ENCODE results near the gene C1QC. TPM values are rescaled to one million over a fixed set of nuclear protein-coding genes. Genes with fewer than 3 reads are reported as not detected.

The C1QC gene
- 1 to 10 TPM; 3.3 to 3.8 TPM for total RNA-seq
- polyA plus RNA-seq, result not detected

DNA sequence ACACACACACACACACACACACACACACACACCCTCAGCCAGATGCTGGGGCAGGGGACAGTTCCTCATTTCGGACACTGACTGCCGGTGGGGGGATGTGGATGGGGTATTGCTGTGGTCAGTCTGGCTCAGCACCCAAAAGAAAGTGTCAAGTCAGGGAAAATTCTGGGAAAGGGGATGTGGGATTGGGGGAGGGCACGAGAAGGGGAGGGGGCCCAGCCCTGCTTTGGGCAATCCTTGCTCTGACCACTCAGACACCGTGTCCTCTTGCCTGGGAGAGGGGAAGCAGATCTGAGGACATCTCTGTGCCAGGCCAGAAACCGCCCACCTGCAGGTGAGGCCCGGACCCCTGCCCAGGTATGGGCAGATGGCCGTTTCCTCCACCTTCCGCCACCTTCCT, at the start of gene C1QC:
TSS of gene C1QC (plus strand) at position 253 of the 400 bp plus-strand sequence. CDS start 391 bp downstream, outside the sequence.
- Histone ChIP-seq H3K9me3 (ENCODE audit: control insufficient read depth in 1 of 2, low read length in 2 of 2) (no peaks in the 10 kb centered on the region), H3K36me3 (ENCODE audit: insufficient read depth, low read length) (no peaks in the 10 kb centered on the region), H3K27ac (ENCODE audit: low read depth, low read length) (no peak within 1 kb of the TSS), H3K4me1 (ENCODE audit: insufficient read depth, low read length) (peaks cover 5% of the 10 kb centered on the region), H3K27me3 (ENCODE audit: insufficient read depth, low read length) (peaks cover 5% of the 10 kb centered on the region), H3K4me3 (ENCODE audit: low read length in 2 of 2) (no peak within 1 kb of the TSS)
- no peaks in the 10 kb centered on the region for H3K9me3 Mint-ChIP-seq
- H3K27me3 Mint-ChIP-seq, result peaks cover 7 to 16% of the 10 kb centered on the region in 2 donors
- H3K4me1 Mint-ChIP-seq, result no peaks in the 10 kb centered on the region
- no peak for DNase-seq
- H3K27ac Mint-ChIP-seq, result no peak within 1 kb of the TSS
- ChIA-PET POLR2A (ENCODE audit: partially characterized antibody) (no interaction called here), CTCF (ENCODE audit: partially characterized antibody) (no interaction called here)
- intact Hi-C loops (cut with micrococcal nuclease), result loop anchor here (5.0 kb wide), 1 partner anchor 511 kb away; no protein-coding TSS in a partner anchor
- H3K36me3 Mint-ChIP-seq, result no peaks in the 10 kb centered on the region
- H3K4me3 Mint-ChIP-seq, result no peak within 1 kb of the TSS

DNA sequence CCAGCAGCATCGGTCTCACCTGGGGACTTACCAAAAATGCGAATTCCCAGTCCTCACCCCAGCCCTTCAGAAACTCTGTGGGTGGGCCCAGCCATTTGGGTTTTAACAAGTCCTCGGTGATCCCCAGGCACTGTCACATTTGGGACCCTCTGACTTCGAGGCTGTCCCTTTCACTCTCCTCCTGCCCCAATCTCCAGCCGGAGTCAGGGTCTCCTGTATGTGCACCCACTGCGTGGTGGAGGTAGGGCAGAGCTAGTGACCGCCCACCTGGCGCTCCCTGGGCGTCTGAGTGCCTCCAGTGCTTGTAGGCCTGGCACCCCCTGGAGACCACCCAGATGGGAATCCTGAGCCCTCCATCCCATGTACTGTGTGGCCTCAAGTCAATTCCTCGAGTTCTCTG, 49.0 kb upstream of the C1QC start:
- DNase-seq, result no peak
- Mint-ChIP-seq H3K9me3 (peaks cover 0 to 5% (median 0%) of the 10 kb centered on the region in 8 donors), H3K4me3 (no peak overlapping the region), H3K36me3 (no peaks in the 10 kb centered on the region), H3K27me3 (peaks cover 10 to 30% of the 10 kb centered on the region in 2 donors), H3K27ac (no peak overlapping the region), H3K4me1 (no peaks in the 10 kb centered on the region)
- CTCF ChIA-PET (ENCODE audit: partially characterized antibody), result no interaction called here
- Histone ChIP-seq H3K36me3 (ENCODE audit: insufficient read depth, low read length) (no peaks in the 10 kb centered on the region), H3K4me1 (ENCODE audit: insufficient read depth, low read length) (no peaks in the 10 kb centered on the region), H3K27ac (ENCODE audit: low read depth, low read length) (no peak overlapping the region), H3K4me3 (ENCODE audit: low read length in 2 of 2) (no peak overlapping the region), H3K27me3 (ENCODE audit: insufficient read depth, low read length) (no peaks in the 10 kb centered on the region), H3K9me3 (ENCODE audit: control insufficient read depth in 1 of 2, low read length in 2 of 2) (no peaks in the 10 kb centered on the region)
- POLR2A ChIA-PET (ENCODE audit: partially characterized antibody), result no interaction called here
- intact Hi-C loops (cut with micrococcal nuclease), result no loop called here

DNA sequence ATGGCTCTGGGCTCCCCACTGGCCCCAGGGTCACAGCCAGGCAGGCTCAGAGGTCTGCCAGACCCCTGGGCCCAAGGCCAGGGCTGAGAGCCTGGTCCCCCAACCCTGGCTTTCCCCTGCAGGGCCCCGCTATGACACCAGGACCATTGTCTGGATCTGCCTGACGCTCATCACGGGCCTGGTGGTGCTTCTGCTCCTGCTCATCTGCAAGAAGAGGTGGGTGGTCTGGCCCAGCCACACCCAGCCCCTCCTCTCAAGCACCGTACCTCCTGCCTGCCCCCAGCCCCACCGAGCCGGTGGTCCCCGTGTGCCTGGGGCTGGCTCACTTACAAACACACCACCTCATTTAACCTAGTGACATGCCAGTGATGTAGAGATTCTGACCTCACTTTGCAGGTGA, 48.3 kb upstream of the C1QC start:
- CTCF ChIA-PET (ENCODE audit: partially characterized antibody), result no interaction called here
- no peak overlapping the region for H3K27ac Mint-ChIP-seq
- H3K4me3 Mint-ChIP-seq, result no peak overlapping the region
- H3K27me3 Mint-ChIP-seq, result peaks cover 10 to 30% of the 10 kb centered on the region in 2 donors
- Histone ChIP-seq H3K9me3 (ENCODE audit: control insufficient read depth in 1 of 2, low read length in 2 of 2) (no peaks in the 10 kb centered on the region), H3K27me3 (ENCODE audit: insufficient read depth, low read length) (no peaks in the 10 kb centered on the region), H3K27ac (ENCODE audit: low read depth, low read length) (no peak overlapping the region), H3K4me3 (ENCODE audit: low read length in 2 of 2) (no peak overlapping the region), H3K4me1 (ENCODE audit: insufficient read depth, low read length) (no peaks in the 10 kb centered on the region), H3K36me3 (ENCODE audit: insufficient read depth, low read length) (no peaks in the 10 kb centered on the region)
- POLR2A ChIA-PET (ENCODE audit: partially characterized antibody), result no interaction called here
- intact Hi-C loops (cut with micrococcal nuclease), result no loop called here
- DNase-seq, result no peak
- H3K9me3 Mint-ChIP-seq, result peaks cover 0 to 5% (median 0%) of the 10 kb centered on the region in 8 donors
- H3K36me3 Mint-ChIP-seq, result no peaks in the 10 kb centered on the region
- H3K4me1 Mint-ChIP-seq, result no peaks in the 10 kb centered on the region

DNA sequence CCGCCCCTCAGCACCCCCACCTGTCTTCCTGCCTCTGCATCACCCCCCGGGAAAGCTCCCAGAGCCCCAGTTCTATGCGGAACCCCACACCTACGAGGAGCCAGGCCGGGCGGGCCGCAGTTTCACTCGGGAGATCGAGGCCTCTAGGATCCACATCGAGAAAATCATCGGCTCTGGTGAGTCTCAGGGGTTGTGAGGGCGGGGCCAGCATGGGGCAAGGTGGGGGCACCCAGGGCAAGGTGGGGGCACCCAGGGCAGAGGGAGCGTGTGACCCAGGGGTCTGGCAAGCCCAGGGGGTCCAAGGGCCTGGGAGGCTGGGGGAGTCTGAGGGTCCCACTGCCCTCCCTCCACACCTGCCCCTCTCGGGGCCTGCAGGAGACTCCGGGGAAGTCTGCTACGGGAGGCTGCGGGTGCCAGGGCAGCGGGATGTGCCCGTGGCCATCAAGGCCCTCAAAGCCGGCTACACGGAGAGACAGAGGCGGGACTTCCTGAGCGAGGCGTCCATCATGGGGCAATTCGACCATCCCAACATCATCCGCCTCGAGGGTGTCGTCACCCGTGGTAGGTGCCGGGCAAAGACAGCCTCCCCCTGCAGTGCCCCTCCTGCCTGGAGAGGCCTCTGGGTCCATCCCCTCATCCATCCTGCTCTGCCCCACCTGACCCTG, 46.0 kb upstream of the C1QC start:
- ChIA-PET CTCF (ENCODE audit: partially characterized antibody) (no interaction called here), POLR2A (ENCODE audit: partially characterized antibody) (no interaction called here)
- Histone ChIP-seq H3K36me3 (ENCODE audit: insufficient read depth, low read length) (no peaks in the 10 kb centered on the region), H3K27me3 (ENCODE audit: insufficient read depth, low read length) (no peaks in the 10 kb centered on the region), H3K4me3 (ENCODE audit: low read length in 2 of 2) (no peak overlapping the region), H3K9me3 (ENCODE audit: control insufficient read depth in 1 of 2, low read length in 2 of 2) (no peaks in the 10 kb centered on the region), H3K4me1 (ENCODE audit: insufficient read depth, low read length) (no peaks in the 10 kb centered on the region), H3K27ac (ENCODE audit: low read depth, low read length) (no peak overlapping the region)
- Mint-ChIP-seq H3K4me1 (no peaks in the 10 kb centered on the region), H3K27me3 (peaks cover 2 to 15% of the 10 kb centered on the region in 2 donors), H3K9me3 (peaks cover 0 to 2% (median 0%) of the 10 kb centered on the region in 8 donors), H3K4me3 (no peak overlapping the region), H3K36me3 (no peaks in the 10 kb centered on the region), H3K27ac (no peak overlapping the region)
- no peak for DNase-seq
- intact Hi-C loops (cut with micrococcal nuclease), result no loop called here

GRCh38 chr1:22597996-22598395, 45.4 kb upstream of the C1QC start:
- Mint-ChIP-seq H3K4me3 (no peak overlapping the region), H3K27me3 (peaks cover 2 to 14% of the 10 kb centered on the region in 2 donors), H3K9me3 (peaks cover 0 to 2% (median 0%) of the 10 kb centered on the region in 8 donors), H3K36me3 (no peaks in the 10 kb centered on the region), H3K4me1 (no peaks in the 10 kb centered on the region), H3K27ac (no peak overlapping the region)
- POLR2A ChIA-PET (ENCODE audit: partially characterized antibody), result no interaction called here
- CTCF ChIA-PET (ENCODE audit: partially characterized antibody), result no interaction called here
- Histone ChIP-seq H3K36me3 (ENCODE audit: insufficient read depth, low read length) (no peaks in the 10 kb centered on the region), H3K9me3 (ENCODE audit: control insufficient read depth in 1 of 2, low read length in 2 of 2) (no peaks in the 10 kb centered on the region), H3K27ac (ENCODE audit: low read depth, low read length) (no peak overlapping the region), H3K27me3 (ENCODE audit: insufficient read depth, low read length) (no peaks in the 10 kb centered on the region), H3K4me3 (ENCODE audit: low read length in 2 of 2) (no peak overlapping the region), H3K4me1 (ENCODE audit: insufficient read depth, low read length) (no peaks in the 10 kb centered on the region)
- DNase-seq, result no peak
- intact Hi-C loops (cut with micrococcal nuclease), result no loop called here

DNA sequence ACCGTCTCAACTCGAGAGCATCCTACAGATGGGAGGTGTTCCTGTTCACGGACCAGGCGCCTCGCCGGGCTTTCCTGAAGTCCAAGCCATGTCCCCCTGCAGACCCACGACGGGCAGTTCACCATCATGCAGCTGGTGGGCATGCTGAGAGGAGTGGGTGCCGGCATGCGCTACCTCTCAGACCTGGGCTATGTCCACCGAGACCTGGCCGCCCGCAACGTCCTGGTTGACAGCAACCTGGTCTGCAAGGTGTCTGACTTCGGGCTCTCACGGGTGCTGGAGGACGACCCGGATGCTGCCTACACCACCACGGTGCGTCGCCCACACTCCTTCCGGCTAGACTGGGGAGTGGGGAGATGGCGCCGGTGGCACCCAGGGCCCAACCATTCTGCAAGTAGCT, 44.7 kb upstream of the C1QC start:
- intact Hi-C loops (cut with micrococcal nuclease), result no loop called here
- ChIA-PET POLR2A (ENCODE audit: partially characterized antibody) (no interaction called here), CTCF (ENCODE audit: partially characterized antibody) (no interaction called here)
- no peaks in the 10 kb centered on the region for H3K36me3 ChIP-seq (ENCODE audit: insufficient read depth, low read length)
- H3K4me1 Mint-ChIP-seq, result no peaks in the 10 kb centered on the region
- no peaks in the 10 kb centered on the region for H3K4me1 ChIP-seq (ENCODE audit: insufficient read depth, low read length)
- no peak for DNase-seq
- peaks cover 2 to 14% of the 10 kb centered on the region in 2 donors for H3K27me3 Mint-ChIP-seq
- no peak overlapping the region for H3K27ac ChIP-seq (ENCODE audit: low read depth, low read length)
- no peaks in the 10 kb centered on the region for H3K36me3 Mint-ChIP-seq
- no peak overlapping the region for H3K4me3 Mint-ChIP-seq
- H3K4me3 ChIP-seq (ENCODE audit: low read length in 2 of 2), result no peak overlapping the region
- no peaks in the 10 kb centered on the region for H3K9me3 ChIP-seq (ENCODE audit: control insufficient read depth in 1 of 2, low read length in 2 of 2)
- H3K27me3 ChIP-seq (ENCODE audit: insufficient read depth, low read length), result no peaks in the 10 kb centered on the region
- H3K27ac Mint-ChIP-seq, result no peak overlapping the region
- peaks cover 0 to 2% (median 0%) of the 10 kb centered on the region in 8 donors for H3K9me3 Mint-ChIP-seq

GRCh38 chr1:22600071-22600816, 43.2 kb upstream of the C1QC start:
- ChIA-PET POLR2A (ENCODE audit: partially characterized antibody) (no interaction called here), CTCF (ENCODE audit: partially characterized antibody) (no interaction called here)
- Mint-ChIP-seq H3K4me1 (no peaks in the 10 kb centered on the region), H3K9me3 (peaks cover 0 to 2% (median 0%) of the 10 kb centered on the region in 8 donors), H3K27ac (no peak overlapping the region), H3K4me3 (no peak overlapping the region), H3K36me3 (no peaks in the 10 kb centered on the region), H3K27me3 (peaks cover 0 to 19% of the 10 kb centered on the region in 2 donors)
- no peaks in the 10 kb centered on the region for H3K9me3 ChIP-seq (ENCODE audit: control insufficient read depth in 1 of 2, low read length in 2 of 2)
- no peak overlapping the region for H3K4me3 ChIP-seq (ENCODE audit: low read length in 2 of 2)
- intact Hi-C loops (cut with micrococcal nuclease), result no loop called here
- H3K27me3 ChIP-seq (ENCODE audit: insufficient read depth, low read length), result no peaks in the 10 kb centered on the region
- no peaks in the 10 kb centered on the region for H3K36me3 ChIP-seq (ENCODE audit: insufficient read depth, low read length)
- no peak overlapping the region for H3K27ac ChIP-seq (ENCODE audit: low read depth, low read length)
- no peak for DNase-seq
- H3K4me1 ChIP-seq (ENCODE audit: insufficient read depth, low read length), result no peaks in the 10 kb centered on the region
